ENCODE results near the gene UNC93A.

GRCh38 chr6:167356874-167357273, 65.8 kb downstream of the UNC93A start:
- TF ChIP-seq CTCF (IDR thresholded peaks at IDR 0.05): no peak
- TF ChIP-seq EZH2 (IDR thresholded peaks at IDR 0.05; ENCODE audit: borderline replicate concordance, insufficient read depth, low read depth, low read length, poor library complexity, severe bottlenecking): no peak

All from B cell (primary cell).